SU-DHL-6 (cell line): ENCODE data around the gene ERMP1.

Experiments used
- CTCF ChIP-seq: fragments of 200-600 bp; sonication (generic); IDR thresholded peaks from one replicate; pipeline ENCODE4 v1.5.1; 2017; ENCODE audit warnings: antibody characterized with exemption, mild to moderate bottlenecking, low read length, moderate library complexity; ENCODE audit not compliant: insufficient read depth, poor library complexity, severe bottlenecking
- EZH2phosphoT487 ChIP-seq: fragments of 200-600 bp; sonication (generic), shearing (Covaris generic); conservative IDR thresholded peaks from 2 replicates; pipeline ENCODE4 v1.6.1; 2018; ENCODE audit warnings: mild to moderate bottlenecking, antibody characterized with exemption, low read length, moderate library complexity, mixed read lengths

GRCh38 chr9:5817862-5818261, 15.1 kb downstream of the ERMP1 start:
- TF ChIP-seq CTCF (no peak), EZH2phosphoT487 (no peak)
